ENCODE results near the gene HNRNPUL2. TPM values are rescaled to one million over a fixed set of nuclear protein-coding genes. Genes with fewer than 3 reads are reported as not detected.
A peak's percentile ranks its signal among the peaks of the same experiment; 100 is the strongest.

The HNRNPUL2 gene
- total RNA-seq, 4 donors from 2014 or later, result 24.2 to 43.7 (median 31.0) TPM

DNA sequence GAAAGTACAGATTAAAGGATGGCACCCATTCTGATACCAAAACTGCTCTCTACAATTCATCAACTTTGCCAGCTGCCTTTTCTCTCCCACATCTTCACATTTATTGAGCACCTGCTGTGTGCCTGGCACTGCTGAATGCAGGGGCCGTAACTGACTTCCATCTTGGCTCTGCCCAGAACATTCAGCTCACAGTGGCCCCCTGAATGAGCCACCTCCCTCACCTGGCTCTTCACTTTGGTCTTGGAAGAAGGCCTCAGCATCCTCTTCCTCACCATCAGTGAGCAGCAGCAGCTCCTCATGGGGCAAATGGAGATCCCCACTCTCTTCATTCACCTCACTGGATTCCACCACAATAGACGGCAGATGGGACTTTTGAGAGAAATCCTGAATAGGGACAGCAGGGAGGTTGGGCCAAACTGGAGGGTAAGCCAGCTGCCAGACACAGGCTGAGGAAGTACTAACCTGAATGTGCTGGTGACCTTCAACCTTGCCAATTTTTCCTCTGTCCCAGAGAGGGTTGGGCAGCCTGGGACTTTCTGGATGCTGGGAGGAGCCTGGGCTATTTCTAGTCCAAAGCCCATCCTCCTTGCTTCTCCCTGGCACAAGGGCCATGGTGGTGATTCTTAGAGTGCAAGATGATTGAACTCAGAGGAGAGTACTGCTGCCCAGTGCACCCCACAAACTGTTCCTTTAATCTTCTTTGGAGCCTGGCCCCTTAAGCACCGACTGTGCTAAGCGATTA, 57.7 kb downstream of the HNRNPUL2 start:
- no peak for TF ChIP-seq EP300 (IDR thresholded peaks at IDR 0.05)
- TF ChIP-seq, protein P1, sequence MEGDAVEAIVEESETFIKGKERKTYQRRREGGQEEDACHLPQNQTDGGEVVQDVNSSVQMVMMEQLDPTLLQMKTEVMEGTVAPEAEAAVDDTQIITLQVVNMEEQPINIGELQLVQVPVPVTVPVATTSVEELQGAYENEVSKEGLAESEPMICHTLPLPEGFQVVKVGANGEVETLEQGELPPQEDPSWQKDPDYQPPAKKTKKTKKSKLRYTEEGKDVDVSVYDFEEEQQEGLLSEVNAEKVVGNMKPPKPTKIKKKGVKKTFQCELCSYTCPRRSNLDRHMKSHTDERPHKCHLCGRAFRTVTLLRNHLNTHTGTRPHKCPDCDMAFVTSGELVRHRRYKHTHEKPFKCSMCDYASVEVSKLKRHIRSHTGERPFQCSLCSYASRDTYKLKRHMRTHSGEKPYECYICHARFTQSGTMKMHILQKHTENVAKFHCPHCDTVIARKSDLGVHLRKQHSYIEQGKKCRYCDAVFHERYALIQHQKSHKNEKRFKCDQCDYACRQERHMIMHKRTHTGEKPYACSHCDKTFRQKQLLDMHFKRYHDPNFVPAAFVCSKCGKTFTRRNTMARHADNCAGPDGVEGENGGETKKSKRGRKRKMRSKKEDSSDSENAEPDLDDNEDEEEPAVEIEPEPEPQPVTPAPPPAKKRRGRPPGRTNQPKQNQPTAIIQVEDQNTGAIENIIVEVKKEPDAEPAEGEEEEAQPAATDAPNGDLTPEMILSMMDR (IDR thresholded peaks at IDR 0.05), result no peak
- TF ChIP-seq POLR2AphosphoS5 (IDR thresholded peaks at IDR 0.05), result no peak
- TF ChIP-seq POLR2A (IDR thresholded peaks at IDR 0.05), result no peak
- H3K4me3 ChIP-seq, result no peak overlapping the region
- peaks cover 5 to 78% (median 32%) of the 10 kb centered on the region in 3 donors for H3K4me1 ChIP-seq
- H3K9me3 ChIP-seq, result no peaks in the 10 kb centered on the region
- 74 to 81% methylated on average over 3 of the region's 4 CpGs for WGBS, 2 donors (ENCODE audit: low coverage in 1 of 2)
- peak overlapping the region in 1 of 4 donors; percentile 91 for H3K27ac ChIP-seq
- peaks cover 0 to 24% of the 10 kb centered on the region in 2 donors for H3K36me3 ChIP-seq
- ATAC-seq, result no peak
- no peaks in the 10 kb centered on the region for H3K27me3 ChIP-seq

DNA sequence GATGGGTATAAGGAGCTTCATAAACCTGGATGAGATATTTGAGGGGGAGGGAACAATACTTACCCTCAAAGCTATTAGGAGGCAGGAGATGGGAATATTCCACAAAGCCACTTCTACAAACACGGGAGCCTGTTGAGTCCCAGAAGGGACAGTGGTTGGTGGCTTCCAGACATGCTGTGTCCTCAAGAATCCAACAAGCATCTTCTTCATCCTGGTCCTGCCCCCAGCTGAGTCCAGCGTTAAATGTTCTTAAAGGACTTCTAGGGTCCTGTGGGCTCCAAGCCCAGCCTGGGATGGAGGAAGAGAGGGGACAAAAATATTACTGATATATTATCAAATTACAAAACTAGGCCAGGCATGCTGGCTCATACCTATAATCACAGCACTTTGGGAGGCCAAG, 59.8 kb downstream of the HNRNPUL2 start:
- 57 to 100% methylated on average over 1 to 2 of the region's 2 CpGs for WGBS, 2 donors (ENCODE audit: low coverage in 1 of 2)
- Histone ChIP-seq H3K4me1 (peaks cover 5 to 74% (median 24%) of the 10 kb centered on the region in 3 donors), H3K36me3 (peaks cover 0 to 18% of the 10 kb centered on the region in 2 donors), H3K27me3 (no peaks in the 10 kb centered on the region), H3K4me3 (peak overlapping the region in 1 of 2 donors; percentile 87), H3K9me3 (no peaks in the 10 kb centered on the region), H3K27ac (peak overlapping the region in 3 of 4 donors; percentile 16 to 96 (median 95))
- TF ChIP-seq POLR2A (IDR thresholded peaks at IDR 0.05) (no peak), POLR2AphosphoS5 (IDR thresholded peaks at IDR 0.05) (no peak), EP300 (IDR thresholded peaks at IDR 0.05) (no peak)
- TF ChIP-seq, protein P1 (IDR thresholded peaks at IDR 0.05), result no peak
- ATAC-seq, result no peak

DNA sequence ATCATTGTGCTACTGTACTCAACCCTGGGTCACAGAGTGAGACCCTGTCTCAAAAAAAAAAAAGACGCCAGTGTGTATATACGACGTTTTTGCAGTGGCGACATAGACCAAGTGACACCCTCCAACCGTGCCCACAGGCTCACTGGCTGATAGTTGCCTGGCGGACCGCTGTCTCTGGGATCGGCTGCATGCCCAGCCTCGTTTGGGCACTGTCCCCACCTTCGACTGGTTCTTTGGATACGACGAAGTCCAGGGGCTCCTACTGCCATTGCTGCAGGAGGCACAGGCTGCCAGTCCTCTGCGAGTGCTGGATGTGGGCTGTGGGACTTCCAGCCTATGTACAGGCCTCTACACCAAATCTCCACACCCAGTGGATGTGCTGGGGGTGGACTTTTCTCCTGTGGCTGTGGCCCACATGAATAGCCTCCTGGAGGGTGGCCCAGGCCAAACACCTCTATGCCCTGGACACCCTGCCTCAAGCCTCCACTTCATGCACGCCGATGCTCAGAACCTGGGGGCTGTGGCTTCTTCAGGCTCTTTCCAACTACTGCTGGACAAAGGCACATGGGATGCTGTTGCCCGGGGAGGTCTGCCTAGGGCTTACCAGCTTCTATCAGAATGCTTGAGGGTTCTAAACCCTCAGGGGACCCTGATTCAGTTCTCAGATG, 60.9 kb downstream of the HNRNPUL2 start:
- TF ChIP-seq POLR2AphosphoS5 (IDR thresholded peaks at IDR 0.05) (no peak), POLR2A (IDR thresholded peaks at IDR 0.05) (no peak), EP300 (IDR thresholded peaks at IDR 0.05) (no peak)
- TF ChIP-seq, protein P1 (IDR thresholded peaks at IDR 0.05), result no peak
- Histone ChIP-seq H3K27ac (peak overlapping the region; percentile 65 to 96 (median 94)), H3K36me3 (peaks cover 0 to 28% of the 10 kb centered on the region in 2 donors), H3K4me3 (peak overlapping the region; percentile 71 to 87), H3K9me3 (no peaks in the 10 kb centered on the region), H3K27me3 (no peaks in the 10 kb centered on the region), H3K4me1 (peaks cover 5 to 67% (median 24%) of the 10 kb centered on the region in 3 donors)
- 64% methylated on average over 11 of the region's 16 CpGs; no CpG with 5 or more reads in 1 of the 2 donors for WGBS, 2 donors (ENCODE audit: low coverage in 1 of 2)
- no peak for ATAC-seq

DNA sequence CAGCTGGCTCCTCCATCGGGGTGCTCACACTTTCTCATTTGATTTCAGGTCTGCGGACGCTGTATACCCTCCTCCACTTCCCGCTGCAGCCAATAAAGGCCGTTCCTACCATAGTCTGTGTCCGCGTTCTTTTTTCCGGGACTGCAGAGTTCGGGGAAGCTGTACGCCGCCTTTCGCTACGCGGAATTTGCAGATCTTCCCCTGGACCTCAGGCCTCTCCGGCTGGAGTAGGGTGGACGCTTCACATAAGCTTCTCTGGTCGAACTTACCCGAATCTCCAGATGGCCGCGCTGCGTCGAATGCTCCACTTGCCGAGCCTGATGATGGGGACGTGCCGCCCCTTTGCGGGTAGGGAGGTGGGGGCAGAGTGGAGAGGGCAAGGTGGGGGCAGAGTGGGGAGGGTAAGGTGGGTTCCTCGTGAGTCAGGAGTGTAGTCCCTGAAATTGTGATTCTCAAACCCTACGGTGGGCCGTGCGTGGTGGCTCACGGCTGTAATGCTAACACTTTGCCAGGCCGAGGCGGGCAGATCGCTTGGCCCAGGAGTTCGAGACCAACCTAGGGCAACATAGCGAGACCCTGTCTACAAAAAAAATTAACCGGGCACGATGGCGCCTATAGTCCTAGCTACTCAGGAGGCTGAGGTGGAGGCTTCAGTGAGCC, 61.5 kb downstream of the HNRNPUL2 start:
- Histone ChIP-seq H3K4me3 (peak overlapping the region; percentile 71 to 87), H3K9me3 (no peaks in the 10 kb centered on the region), H3K4me1 (peaks cover 5 to 61% (median 22%) of the 10 kb centered on the region in 3 donors), H3K27me3 (no peaks in the 10 kb centered on the region), H3K36me3 (peaks cover 0 to 29% of the 10 kb centered on the region in 2 donors), H3K27ac (peak overlapping the region; percentile 65 to 96 (median 94))
- ATAC-seq, result peak; percentile 39
- WGBS, 2 donors (ENCODE audit: low coverage in 1 of 2), result no CpG with 5 or more reads among the region's 39 CpGs
- TF ChIP-seq, protein P1 (IDR thresholded peaks at IDR 0.05), result no peak
- TF ChIP-seq POLR2AphosphoS5 (IDR thresholded peaks at IDR 0.05), result no peak
- no peak for TF ChIP-seq EP300 (IDR thresholded peaks at IDR 0.05)
- no peak for TF ChIP-seq POLR2A (IDR thresholded peaks at IDR 0.05)

Measured in gastroesophageal sphincter (tissue), 4 donors.